Thymus (tissue), 11 donors: ENCODE results near the gene LPP. TPM values are rescaled to one million over a fixed set of nuclear protein-coding genes. Genes with fewer than 3 reads are reported as not detected.
A peak's percentile ranks its signal among the peaks of the same experiment; 100 is the strongest.

Experiments
- DNase-seq, 9 donors: peaks; one replicate each; pipeline ENCODE4 v3.0.0-alpha.2; 2013; ENCODE audit warnings: low spot score in 9 of 9, low read depth in 6 of 9, missing footprints in 1 of 9
- H3K27ac ChIP-seq, 2 donors: one replicate each; pipeline ENCODE4 v1.5.1; 2013; ENCODE audit warnings: control low read depth in 1 of 2, low read depth in 1 of 2, low read length in 1 of 2, mild to moderate bottlenecking in 1 of 2, moderate library complexity in 1 of 2
- H3K27me3 ChIP-seq, 2 donors: one replicate each; pipeline ENCODE4 v1.5.1; 2013; ENCODE audit warnings: low read length in 1 of 2; ENCODE audit not compliant: control insufficient read depth in 2 of 2, insufficient read depth in 1 of 2
- H3K36me3 ChIP-seq, 2 donors: one replicate each; pipeline ENCODE4 v1.5.1; 2013; ENCODE audit warnings: low read length in 1 of 2, mild to moderate bottlenecking in 1 of 2, moderate library complexity in 1 of 2; ENCODE audit not compliant: control insufficient read depth in 2 of 2, insufficient read depth in 2 of 2
- H3K4me1 ChIP-seq, 2 donors: one replicate each; pipeline ENCODE4 v1.5.1; 2013; ENCODE audit warnings: low read length in 2 of 2; ENCODE audit not compliant: control insufficient read depth in 2 of 2, insufficient read depth in 2 of 2
- H3K4me3 ChIP-seq, 2 donors: one replicate each; pipeline ENCODE4 v1.5.1; 2013; ENCODE audit warnings: low read length in 2 of 2, control low read depth in 1 of 2, mild to moderate bottlenecking in 1 of 2
- H3K9me3 ChIP-seq, 2 donors: one replicate each; pipeline ENCODE4 v1.5.1; 2013; ENCODE audit warnings: low read length in 1 of 2, mild to moderate bottlenecking in 1 of 2; ENCODE audit not compliant: control insufficient read depth in 2 of 2, insufficient read depth in 1 of 2
- WGBS: extraction: QIAGEN DNeasy Blood & Tissue Kit; methylation state at CpG from one replicate; pipeline ENCODE4 v1.1.7; 2013; 5-methylcytosine and 5-hydroxymethylcytosine counted together
- polyA plus RNA-seq: library from polyadenylated mRNA; stranded (reverse); fragments of 200-250 nt; gene quantifications from one replicate; pipeline ENCODE4 v1.2.3, GENCODE V29; 2013
- total RNA-seq: library from RNA; stranded (reverse); fragments of 120-200 nt; gene quantifications from one replicate; pipeline ENCODE4 v1.2.4, GENCODE V29; 2013
- donor health status: healthy.

The LPP gene
- total and polyA plus RNA-seq, 2 donors = 6.5 to 9.2 TPM

GRCh38 chr3:188253123-188253793 is 99.3 kb downstream of the LPP start:
- no peak for DNase-seq
- H3K27me3 ChIP-seq = no peaks in the 10 kb centered on the region
- no peak overlapping the region for H3K27ac ChIP-seq
- H3K4me3 ChIP-seq = no peak overlapping the region
- no peaks in the 10 kb centered on the region for H3K36me3 ChIP-seq
- WGBS = 98% methylated on average over 5 of the region's 5 CpGs
- H3K4me1 ChIP-seq = peaks cover 11 to 19% of the 10 kb centered on the region in 2 donors
- peaks cover 0 to 5% of the 10 kb centered on the region in 2 donors for H3K9me3 ChIP-seq

GRCh38 chr3:188253800-188254452 is 100.0 kb downstream of the LPP start:
- no peak overlapping the region for H3K27ac ChIP-seq
- H3K4me3 ChIP-seq = no peak overlapping the region
- 97% methylated on average over 2 of the region's 2 CpGs for WGBS
- H3K27me3 ChIP-seq = no peaks in the 10 kb centered on the region
- peaks cover 11 to 19% of the 10 kb centered on the region in 2 donors for H3K4me1 ChIP-seq
- peaks cover 0 to 5% of the 10 kb centered on the region in 2 donors for H3K9me3 ChIP-seq
- DNase-seq = peak in 1 of 9 donors; percentile 44
- H3K36me3 ChIP-seq = no peaks in the 10 kb centered on the region

GRCh38 chr3:188254520-188255070 is 100.6 kb downstream of the LPP start:
- Histone ChIP-seq H3K9me3 (peaks cover 0 to 5% of the 10 kb centered on the region in 2 donors), H3K27ac (no peak overlapping the region), H3K27me3 (no peaks in the 10 kb centered on the region), H3K4me3 (no peak overlapping the region), H3K4me1 (peaks cover 11 to 19% of the 10 kb centered on the region in 2 donors), H3K36me3 (peaks cover 0 to 2% of the 10 kb centered on the region in 2 donors)
- whole genome bisulfite sequencing = 97% methylated on average over 5 of the region's 5 CpGs
- DNase-seq = no peak

DNA sequence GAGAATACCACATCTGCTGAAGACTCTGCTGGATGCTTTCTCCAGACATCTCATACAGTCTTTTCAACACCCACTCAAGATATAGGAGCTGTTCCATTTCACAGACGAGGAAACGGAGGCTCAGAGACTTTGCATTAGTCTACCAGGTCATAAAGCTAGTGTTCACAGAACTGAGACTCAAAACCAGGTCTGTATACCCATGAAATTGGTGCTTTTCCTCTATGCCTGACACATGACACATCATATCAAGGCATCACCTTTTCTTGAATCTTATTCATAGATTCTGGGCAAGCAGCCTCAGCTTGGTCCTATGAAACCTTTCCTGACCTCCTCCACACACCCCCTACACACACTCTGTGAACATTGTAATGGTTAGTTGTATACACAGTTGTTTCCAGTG is 101.2 kb downstream of the LPP start:
- 97% methylated on average over 2 of the region's 2 CpGs for WGBS
- no peaks in the 10 kb centered on the region for H3K27me3 ChIP-seq

GRCh38 chr3:188256758-188257157 is 102.8 kb downstream of the LPP start:
- H3K4me3 ChIP-seq = no peak overlapping the region
- 96% methylated on average over 3 of the region's 3 CpGs for WGBS
- peaks cover 0 to 5% of the 10 kb centered on the region in 2 donors for H3K9me3 ChIP-seq
- H3K36me3 ChIP-seq = peaks cover 0 to 2% of the 10 kb centered on the region in 2 donors
- peaks cover 11 to 19% of the 10 kb centered on the region in 2 donors for H3K4me1 ChIP-seq
- DNase-seq = no peak
- no peak overlapping the region for H3K27ac ChIP-seq
- H3K27me3 ChIP-seq = no peaks in the 10 kb centered on the region

More for the DNA sequence above, 101.2 kb downstream of the LPP start:
- H3K36me3 ChIP-seq = peaks cover 0 to 2% of the 10 kb centered on the region in 2 donors
- peaks cover 0 to 5% of the 10 kb centered on the region in 2 donors for H3K9me3 ChIP-seq
- H3K27ac ChIP-seq = no peak overlapping the region
- H3K4me3 ChIP-seq = no peak overlapping the region
- DNase-seq = no peak
- peaks cover 11 to 19% of the 10 kb centered on the region in 2 donors for H3K4me1 ChIP-seq

DNA sequence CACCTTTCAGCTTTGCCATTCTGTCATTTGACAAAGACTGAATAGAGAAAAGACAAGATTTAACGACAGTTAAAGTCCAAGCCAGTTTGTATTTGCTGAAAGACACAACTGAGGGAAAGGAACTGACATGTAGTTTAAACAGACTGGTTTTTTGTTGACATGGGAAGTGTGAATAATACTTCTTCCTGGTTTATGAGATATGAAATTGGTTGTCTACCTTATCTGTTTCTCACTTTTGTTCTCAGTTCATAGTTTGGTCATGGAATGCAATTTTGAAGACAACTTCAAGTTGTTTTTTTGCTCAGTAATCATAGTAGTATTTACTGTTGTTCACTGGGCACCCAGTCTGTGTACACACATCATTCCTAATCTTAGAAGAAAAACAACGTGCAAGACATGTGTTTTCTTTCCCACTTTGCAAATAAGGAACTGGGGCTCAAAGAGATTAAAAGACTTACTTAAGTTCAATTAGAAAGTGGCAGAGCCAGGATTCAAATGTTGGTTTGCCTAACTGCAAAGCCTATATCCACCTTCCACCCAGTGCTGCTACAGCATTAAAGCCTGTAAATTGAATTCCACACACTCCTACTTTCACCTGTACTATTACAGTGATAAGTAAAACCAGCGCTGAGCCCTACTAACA is 103.5 kb downstream of the LPP start:
- H3K36me3 ChIP-seq = peaks cover 0 to 2% of the 10 kb centered on the region in 2 donors
- H3K27ac ChIP-seq = no peak overlapping the region
- H3K4me1 ChIP-seq = peaks cover 11 to 19% of the 10 kb centered on the region in 2 donors
- peaks cover 0 to 2% of the 10 kb centered on the region in 2 donors for H3K9me3 ChIP-seq
- no peak overlapping the region for H3K4me3 ChIP-seq
- 93% methylated on average over 3 of the region's 3 CpGs for WGBS
- no peaks in the 10 kb centered on the region for H3K27me3 ChIP-seq
- DNase-seq = no peak

GRCh38 chr3:188259191-188259590 is 105.2 kb downstream of the LPP start:
- H3K4me1 ChIP-seq = peaks cover 7 to 14% of the 10 kb centered on the region in 2 donors
- peaks cover 0 to 2% of the 10 kb centered on the region in 2 donors for H3K36me3 ChIP-seq
- DNase-seq = no peak
- no peaks in the 10 kb centered on the region for H3K9me3 ChIP-seq
- no peaks in the 10 kb centered on the region for H3K27me3 ChIP-seq
- no peak overlapping the region for H3K4me3 ChIP-seq
- 94% methylated on average over 2 of the region's 2 CpGs for WGBS
- H3K27ac ChIP-seq = no peak overlapping the region

GRCh38 chr3:188259596-188259995 is 105.6 kb downstream of the LPP start:
- H3K27me3 ChIP-seq = no peaks in the 10 kb centered on the region
- H3K4me3 ChIP-seq = no peak overlapping the region
- no peak for DNase-seq
- H3K36me3 ChIP-seq = peaks cover 0 to 2% of the 10 kb centered on the region in 2 donors
- no peaks in the 10 kb centered on the region for H3K9me3 ChIP-seq
- WGBS = 98% methylated on average over 2 of the region's 2 CpGs
- peaks cover 5 to 10% of the 10 kb centered on the region in 2 donors for H3K4me1 ChIP-seq
- no peak overlapping the region for H3K27ac ChIP-seq

DNA sequence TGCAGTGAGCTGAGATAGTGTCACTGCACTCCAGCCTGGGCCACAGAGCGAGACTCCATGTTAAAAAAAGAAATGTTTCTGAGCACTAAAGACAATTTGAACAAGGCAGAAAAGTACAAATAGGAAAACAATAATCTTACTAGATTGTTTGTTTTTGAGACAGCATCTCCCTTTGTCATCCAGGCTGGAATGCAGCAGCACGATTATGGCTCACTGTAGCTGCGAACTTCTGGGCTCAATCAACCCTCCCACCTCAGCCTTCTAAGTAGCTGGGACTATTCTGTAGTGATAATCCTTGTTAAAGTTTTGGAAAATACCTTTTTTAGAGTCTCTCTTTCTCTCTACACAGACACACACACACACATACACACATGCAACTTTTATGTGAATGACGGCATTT is 107.1 kb downstream of the LPP start:
- over 99% methylated on average over 4 of the region's 4 CpGs for WGBS
- H3K27me3 ChIP-seq = no peaks in the 10 kb centered on the region
- no peaks in the 10 kb centered on the region for H3K9me3 ChIP-seq
- H3K36me3 ChIP-seq = peaks cover 0 to 2% of the 10 kb centered on the region in 2 donors
- H3K4me3 ChIP-seq = no peak overlapping the region
- peaks cover 8 to 16% of the 10 kb centered on the region in 2 donors for H3K4me1 ChIP-seq
- no peak for DNase-seq
- no peak overlapping the region for H3K27ac ChIP-seq
